Measurements from ENCODE around the gene FHIT. TPM values are rescaled to one million over a fixed set of nuclear protein-coding genes. Genes with fewer than 3 reads are reported as not detected.

Gene FHIT
- polyA plus RNA-seq, 1 donor from 2014 or later: 17.3 TPM

GRCh38 chr3:60423556-60423955, 827.7 kb downstream of the FHIT start:
- no peak overlapping the region for H3K27ac Mint-ChIP-seq
- H3K9me3 Mint-ChIP-seq: no peaks in the 10 kb centered on the region
- H3K4me1 Mint-ChIP-seq: no peaks in the 10 kb centered on the region
- no peaks in the 10 kb centered on the region for H3K36me3 Mint-ChIP-seq
- peaks cover 2% of the 10 kb centered on the region for H3K27me3 Mint-ChIP-seq
- H3K4me3 Mint-ChIP-seq: no peak overlapping the region

- H3K36me3 Mint-ChIP-seq: no peaks in the 10 kb centered on the region
- H3K9me3 Mint-ChIP-seq: no peaks in the 10 kb centered on the region
- H3K4me1 Mint-ChIP-seq: no peaks in the 10 kb centered on the region
- H3K27ac Mint-ChIP-seq: no peak overlapping the region
- H3K27me3 Mint-ChIP-seq: peaks cover 2% of the 10 kb centered on the region
- H3K4me3 Mint-ChIP-seq: no peak overlapping the region
Measured at GRCh38 chr3:60421749-60422446, 829.4 kb downstream of the FHIT start.

- no peaks in the 10 kb centered on the region for H3K36me3 Mint-ChIP-seq
- no peak overlapping the region for H3K27ac Mint-ChIP-seq
- peaks cover 2% of the 10 kb centered on the region for H3K27me3 Mint-ChIP-seq
- H3K4me3 Mint-ChIP-seq: no peak overlapping the region
- no peaks in the 10 kb centered on the region for H3K4me1 Mint-ChIP-seq
- peaks cover 0 to under 1% (median 0%) of the 10 kb centered on the region in 3 donors for H3K9me3 Mint-ChIP-seq
Measured at GRCh38 chr3:60417576-60417975, 833.7 kb downstream of the FHIT start.

GRCh38 chr3:60414011-60414410, 837.2 kb downstream of the FHIT start:
- Mint-ChIP-seq H3K27me3 (no peaks in the 10 kb centered on the region), H3K9me3 (peaks cover 0 to 1% (median 0%) of the 10 kb centered on the region in 3 donors), H3K4me1 (no peaks in the 10 kb centered on the region), H3K36me3 (no peaks in the 10 kb centered on the region), H3K27ac (no peak overlapping the region), H3K4me3 (no peak overlapping the region)

DNA sequence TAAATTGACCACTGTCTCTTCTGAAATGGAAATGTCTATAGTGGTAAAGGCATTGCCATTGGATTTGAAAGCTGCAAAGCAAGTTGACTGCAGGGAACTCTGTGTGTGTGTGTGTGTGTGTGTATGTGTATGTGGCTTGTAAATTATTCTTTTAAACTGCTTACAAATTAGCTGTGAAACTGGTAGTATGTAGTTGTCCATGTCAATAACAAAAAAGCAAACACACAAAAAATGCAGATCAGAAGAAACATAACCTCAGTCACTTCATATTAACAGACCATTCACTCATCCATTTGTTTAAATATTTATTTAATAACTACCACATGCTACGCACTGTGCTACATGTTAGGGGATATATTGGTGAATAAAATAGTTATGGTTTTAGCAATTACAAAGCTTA, 837.7 kb downstream of the FHIT start:
- H3K27ac Mint-ChIP-seq: no peak overlapping the region
- H3K9me3 Mint-ChIP-seq: peaks cover 0 to 1% (median 0%) of the 10 kb centered on the region in 3 donors
- no peaks in the 10 kb centered on the region for H3K27me3 Mint-ChIP-seq
- H3K4me3 Mint-ChIP-seq: no peak overlapping the region
- H3K36me3 Mint-ChIP-seq: no peaks in the 10 kb centered on the region
- H3K4me1 Mint-ChIP-seq: no peaks in the 10 kb centered on the region

- no peak overlapping the region for H3K4me3 Mint-ChIP-seq
- peaks cover 3% of the 10 kb centered on the region for H3K27me3 Mint-ChIP-seq
- peaks cover 2% of the 10 kb centered on the region for H3K36me3 Mint-ChIP-seq
- H3K4me1 Mint-ChIP-seq: peaks cover 0 to 1% (median 0%) of the 10 kb centered on the region in 3 donors
- H3K27ac Mint-ChIP-seq: no peak overlapping the region
- peaks cover 0 to 1% (median 0%) of the 10 kb centered on the region in 3 donors for H3K9me3 Mint-ChIP-seq
Measured at GRCh38 chr3:60403866-60404265, 847.4 kb downstream of the FHIT start.

- Mint-ChIP-seq H3K4me3 (no peak overlapping the region), H3K27me3 (peaks cover 3% of the 10 kb centered on the region), H3K36me3 (no peaks in the 10 kb centered on the region)
Measured at GRCh38 chr3:60402931-60403330, 848.3 kb downstream of the FHIT start.

GRCh38 chr3:60399861-60400845, 851.1 kb downstream of the FHIT start:
- H3K4me3 Mint-ChIP-seq: no peak overlapping the region
- peaks cover 5% of the 10 kb centered on the region for H3K27me3 Mint-ChIP-seq
- peaks cover 0 to 6% (median 0%) of the 10 kb centered on the region in 3 donors for H3K9me3 Mint-ChIP-seq
- peaks cover 0 to 1% (median 0%) of the 10 kb centered on the region in 3 donors for H3K4me1 Mint-ChIP-seq
- H3K36me3 Mint-ChIP-seq: no peaks in the 10 kb centered on the region
- no peak overlapping the region for H3K27ac Mint-ChIP-seq

More at GRCh38 chr3:60402931-60403330, 848.3 kb downstream of the FHIT start:
- peaks cover 0 to 3% (median 1%) of the 10 kb centered on the region in 3 donors for H3K9me3 Mint-ChIP-seq
- peaks cover 0 to 1% (median 0%) of the 10 kb centered on the region in 3 donors for H3K4me1 Mint-ChIP-seq
- no peak overlapping the region for H3K27ac Mint-ChIP-seq

- no peak overlapping the region for H3K4me3 Mint-ChIP-seq
- peaks cover 0 to 6% (median 0%) of the 10 kb centered on the region in 3 donors for H3K9me3 Mint-ChIP-seq
- H3K27ac Mint-ChIP-seq: no peak overlapping the region
- no peaks in the 10 kb centered on the region for H3K36me3 Mint-ChIP-seq
- peaks cover 5% of the 10 kb centered on the region for H3K27me3 Mint-ChIP-seq
- no peaks in the 10 kb centered on the region for H3K4me1 Mint-ChIP-seq
Measured at GRCh38 chr3:60399292-60399691, 852.0 kb downstream of the FHIT start.

GRCh38 chr3:60395173-60395762, 856.0 kb downstream of the FHIT start:
- H3K4me3 Mint-ChIP-seq: no peak overlapping the region
- H3K9me3 Mint-ChIP-seq: peaks cover 0 to 6% (median 0%) of the 10 kb centered on the region in 3 donors
- no peaks in the 10 kb centered on the region for H3K4me1 Mint-ChIP-seq
- H3K27ac Mint-ChIP-seq: no peak overlapping the region
- peaks cover 2% of the 10 kb centered on the region for H3K27me3 Mint-ChIP-seq
- no peaks in the 10 kb centered on the region for H3K36me3 Mint-ChIP-seq

DNA sequence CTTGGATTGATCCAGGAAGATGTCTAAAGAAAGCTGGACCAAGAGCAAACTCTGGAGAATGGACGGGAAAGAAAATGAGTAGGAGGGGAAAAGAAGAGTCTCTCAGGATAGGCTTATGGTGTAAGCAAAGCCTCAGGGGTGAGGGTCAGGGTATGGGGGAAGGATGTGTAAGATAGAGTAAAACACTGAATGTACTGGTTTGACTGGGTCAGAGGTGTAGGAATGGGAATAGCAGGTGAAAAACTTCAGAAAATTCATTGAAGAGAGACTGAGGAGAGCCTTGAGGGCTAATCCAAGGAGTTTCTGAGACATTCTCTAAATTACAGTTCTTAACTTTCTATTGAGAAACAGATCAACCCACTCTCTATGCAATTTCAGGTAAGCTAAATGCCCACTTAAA, 857.3 kb downstream of the FHIT start:
- Mint-ChIP-seq H3K27ac (no peak overlapping the region), H3K36me3 (no peaks in the 10 kb centered on the region), H3K27me3 (peaks cover 2% of the 10 kb centered on the region), H3K9me3 (peaks cover 0 to 6% (median 0%) of the 10 kb centered on the region in 3 donors), H3K4me1 (no peaks in the 10 kb centered on the region), H3K4me3 (no peak overlapping the region)

DNA sequence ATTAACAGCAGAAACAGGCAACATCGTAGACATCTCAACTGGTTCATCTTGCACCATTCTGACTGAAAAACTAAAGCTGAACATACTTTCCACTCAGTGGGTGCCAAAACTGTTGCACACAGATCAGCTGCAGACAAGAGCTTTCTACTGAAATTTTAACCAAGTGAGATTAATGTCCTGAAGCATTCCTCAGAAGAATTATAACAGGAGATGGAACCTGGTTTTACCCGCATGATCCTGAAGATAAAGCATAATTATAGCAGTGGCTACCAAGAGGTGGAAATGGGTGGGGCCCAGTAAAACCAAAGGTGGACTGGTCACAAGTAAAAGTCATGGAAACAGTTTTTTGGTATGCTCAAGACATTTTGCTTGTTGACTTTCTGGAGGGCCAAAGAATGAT, 858.8 kb downstream of the FHIT start:
- Mint-ChIP-seq H3K27ac (no peak overlapping the region), H3K27me3 (no peaks in the 10 kb centered on the region), H3K4me1 (no peaks in the 10 kb centered on the region), H3K4me3 (no peak overlapping the region), H3K36me3 (no peaks in the 10 kb centered on the region), H3K9me3 (no peaks in the 10 kb centered on the region)

- no peaks in the 10 kb centered on the region for H3K27me3 Mint-ChIP-seq
- H3K4me3 Mint-ChIP-seq: no peak overlapping the region
- no peaks in the 10 kb centered on the region for H3K4me1 Mint-ChIP-seq
- no peak overlapping the region for H3K27ac Mint-ChIP-seq
- H3K36me3 Mint-ChIP-seq: no peaks in the 10 kb centered on the region
- no peaks in the 10 kb centered on the region for H3K9me3 Mint-ChIP-seq
Measured at GRCh38 chr3:60391292-60391691, 860.0 kb downstream of the FHIT start.

GRCh38 chr3:60388731-60389130, 862.5 kb downstream of the FHIT start:
- Mint-ChIP-seq H3K36me3 (no peaks in the 10 kb centered on the region), H3K4me1 (no peaks in the 10 kb centered on the region), H3K27me3 (no peaks in the 10 kb centered on the region), H3K4me3 (no peak overlapping the region), H3K9me3 (no peaks in the 10 kb centered on the region), H3K27ac (no peak overlapping the region)

DNA sequence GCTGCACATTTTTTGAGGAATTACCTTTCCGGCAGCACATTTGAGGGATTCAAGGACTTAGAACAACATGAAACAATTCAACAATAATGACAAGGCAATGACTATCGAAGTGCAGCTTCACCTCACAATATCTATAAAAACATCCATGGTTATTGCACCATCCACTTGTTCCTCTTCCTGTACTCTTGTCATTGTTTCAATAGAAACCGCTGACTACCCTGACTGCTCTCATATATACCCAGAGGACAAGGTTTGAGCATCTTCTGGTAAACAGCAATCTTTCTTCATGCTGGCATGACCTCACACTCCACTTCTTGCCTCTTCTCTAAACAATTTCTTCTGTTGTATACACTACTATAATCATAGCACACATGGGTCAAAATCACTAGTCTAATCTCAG, 864.9 kb downstream of the FHIT start:
- Mint-ChIP-seq H3K36me3 (no peaks in the 10 kb centered on the region), H3K4me1 (no peaks in the 10 kb centered on the region), H3K27ac (no peak overlapping the region), H3K4me3 (no peak overlapping the region), H3K27me3 (no peaks in the 10 kb centered on the region), H3K9me3 (peaks cover 0 to 1% (median 0%) of the 10 kb centered on the region in 3 donors)

Measured in IgD-negative memory B cell (primary cell).